ENCODE results near the gene ATAD3C.

Gene ATAD3C

GRCh38 chr1:1431845-1432273, 17.6 kb upstream of the ATAD3C start:
- DNase-seq (ENCODE audit: low read depth in 2 of 2) = no peak

GRCh38 chr1:1432274-1432950, 17.1 kb upstream of the ATAD3C start:
- no peak for DNase-seq (ENCODE audit: low read depth in 2 of 2)

GRCh38 chr1:1432951-1433803, 16.3 kb upstream of the ATAD3C start:
- DNase-seq (ENCODE audit: low read depth in 2 of 2) = no peak

GRCh38 chr1:1433804-1434130, 15.7 kb upstream of the ATAD3C start:
- peak; percentile 51 to 62 for DNase-seq (ENCODE audit: low read depth in 2 of 2)

GRCh38 chr1:1434131-1434823, 15.2 kb upstream of the ATAD3C start:
- no peak for DNase-seq (ENCODE audit: low read depth in 2 of 2)

- no peak for DNase-seq (ENCODE audit: low read depth in 2 of 2)
Measured at GRCh38 chr1:1434824-1435105, 14.7 kb upstream of the ATAD3C start.

- DNase-seq (ENCODE audit: low read depth in 2 of 2) = peak; percentile 31 to 63
Measured at GRCh38 chr1:1435106-1435903, 14.2 kb upstream of the ATAD3C start, which contains the start of gene VWA1. Gene VWA1 (plus strand): TSS chr1:1435690. CDS start chr1:1435749, 59 bp downstream.

GRCh38 chr1:1435911-1436629, 13.4 kb upstream of the ATAD3C start:
- no peak for DNase-seq (ENCODE audit: low read depth in 2 of 2)

GRCh38 chr1:1436630-1437032, 12.9 kb upstream of the ATAD3C start:
- DNase-seq (ENCODE audit: low read depth in 2 of 2) = no peak

GRCh38 chr1:1437033-1437903, 12.2 kb upstream of the ATAD3C start:
- no peak for DNase-seq (ENCODE audit: low read depth in 2 of 2)

GRCh38 chr1:1437904-1438376, 11.5 kb upstream of the ATAD3C start:
- no peak for DNase-seq (ENCODE audit: low read depth in 2 of 2)

- no peak for DNase-seq (ENCODE audit: low read depth in 2 of 2)
Measured at GRCh38 chr1:1438531-1439381, 10.7 kb upstream of the ATAD3C start.

- DNase-seq (ENCODE audit: low read depth in 2 of 2) = no peak
Measured at GRCh38 chr1:1439546-1440261, 9.8 kb upstream of the ATAD3C start.

GRCh38 chr1:1440262-1441001, 9.1 kb upstream of the ATAD3C start:
- DNase-seq (ENCODE audit: low read depth in 2 of 2) = no peak

GRCh38 chr1:1441002-1441888, 8.2 kb upstream of the ATAD3C start:
- DNase-seq (ENCODE audit: low read depth in 2 of 2) = peak in 1 of 2 donors; percentile 54

GRCh38 chr1:1442069-1442770, 7.3 kb upstream of the ATAD3C start:
- no peak for DNase-seq (ENCODE audit: low read depth in 2 of 2)
